Osteocyte (in vitro differentiated cells): Measurements from ENCODE around the gene PFKFB2. TPM values are rescaled to one million over a fixed set of nuclear protein-coding genes. Genes with fewer than 3 reads are reported as not detected.

Source experiments
- DNase-seq: peaks from one replicate; pipeline ENCODE4 v3.0.0; 2021; ENCODE audit warnings: mixed read lengths; ENCODE audit not compliant: unreplicated experiment; ENCODE audit errors: extremely low spot score
- H3K27ac Mint-ChIP-seq: one replicate; pipeline ENCODE4 v1.8.0; 2021; ENCODE audit warnings: mild to moderate bottlenecking, mixed read lengths; ENCODE audit not compliant: unreplicated experiment
- H3K27me3 Mint-ChIP-seq: one replicate; pipeline ENCODE4 v1.8.0; 2021; ENCODE audit warnings: mixed read lengths; ENCODE audit not compliant: unreplicated experiment
- H3K36me3 Mint-ChIP-seq: one replicate; pipeline ENCODE4 v1.8.0; 2021; ENCODE audit warnings: mixed read lengths; ENCODE audit not compliant: unreplicated experiment
- H3K4me1 Mint-ChIP-seq: one replicate; pipeline ENCODE4 v1.8.0; 2021; ENCODE audit warnings: mixed read lengths; ENCODE audit not compliant: unreplicated experiment
- H3K4me3 Mint-ChIP-seq: one replicate; pipeline ENCODE4 v1.8.0; 2021; ENCODE audit warnings: mild to moderate bottlenecking, moderate library complexity, mixed read lengths; ENCODE audit not compliant: unreplicated experiment
- H3K9me3 Mint-ChIP-seq: one replicate; pipeline ENCODE4 v1.8.0; 2021; ENCODE audit warnings: mixed read lengths; ENCODE audit not compliant: unreplicated experiment
- CTCF ChIP-seq: fragments of 200-600 bp; sonication (generic); IDR thresholded peaks from 2 replicates; pipeline ENCODE4 v1.5.0; 2021; ENCODE audit warnings: antibody characterized with exemption, mild to moderate bottlenecking, moderate library complexity
- total RNA-seq: library from RNA; stranded (reverse); gene quantifications from 2 replicates; pipeline ENCODE4 v1.2.1, GENCODE V29; 2021

PFKFB2 gene
- total RNA-seq, 1 donor from 2014 or later = 15.8 TPM

- no peak for TF ChIP-seq CTCF
- DNase-seq = no peak
Measured at GRCh38 chr1:207115269-207115668, 62.2 kb downstream of the PFKFB2 start.

GRCh38 chr1:207124389-207124788 is 71.3 kb downstream of the PFKFB2 start:
- Mint-ChIP-seq H3K4me1 (no peaks in the 10 kb centered on the region), H3K27me3 (peaks cover 8% of the 10 kb centered on the region), H3K36me3 (no peaks in the 10 kb centered on the region), H3K9me3 (peaks cover 16% of the 10 kb centered on the region), H3K27ac (no peak overlapping the region), H3K4me3 (no peak overlapping the region)
- no peak for DNase-seq
- TF ChIP-seq CTCF = no peak

More at GRCh38 chr1:207115269-207115668, 62.2 kb downstream of the PFKFB2 start:
- Mint-ChIP-seq H3K27ac (no peak overlapping the region), H3K9me3 (no peaks in the 10 kb centered on the region), H3K4me3 (no peak overlapping the region), H3K4me1 (no peaks in the 10 kb centered on the region), H3K27me3 (peaks cover 18% of the 10 kb centered on the region), H3K36me3 (no peaks in the 10 kb centered on the region)

GRCh38 chr1:207128336-207128921 is 75.4 kb downstream of the PFKFB2 start:
- Mint-ChIP-seq H3K4me1 (no peaks in the 10 kb centered on the region), H3K9me3 (peaks cover 22% of the 10 kb centered on the region), H3K36me3 (no peaks in the 10 kb centered on the region), H3K27me3 (no peaks in the 10 kb centered on the region), H3K27ac (no peak overlapping the region), H3K4me3 (no peak overlapping the region)
- no peak for DNase-seq
- no peak for TF ChIP-seq CTCF

- no peaks in the 10 kb centered on the region for H3K4me1 Mint-ChIP-seq
- no peaks in the 10 kb centered on the region for H3K36me3 Mint-ChIP-seq
- H3K4me3 Mint-ChIP-seq = no peak overlapping the region
- no peak overlapping the region for H3K27ac Mint-ChIP-seq
- TF ChIP-seq CTCF = no peak
- H3K27me3 Mint-ChIP-seq = no peaks in the 10 kb centered on the region
- no peak for DNase-seq
- H3K9me3 Mint-ChIP-seq = peaks cover 22% of the 10 kb centered on the region
Measured at GRCh38 chr1:207129053-207129452, 76.0 kb downstream of the PFKFB2 start.

Other genes with a start within 250 kb of the PFKFB2 start
- gene IL20, start 187.7 kb upstream of the PFKFB2 start, total RNA-seq = not detected in 2 replicates
- gene IL24, start 155.8 kb upstream of the PFKFB2 start, total RNA-seq = not detected in 2 replicates
- not detected in 2 replicates for gene FCMR, start 131.3 kb upstream of the PFKFB2 start, total RNA-seq
- gene PIGR, start 106.8 kb upstream of the PFKFB2 start, total RNA-seq = not detected in 2 replicates
- not detected in 2 replicates for gene FCAMR, start 82.8 kb upstream of the PFKFB2 start, total RNA-seq
- gene C1orf116, start 20.5 kb upstream of the PFKFB2 start, total RNA-seq = not detected in 2 replicates
- 4.6 and 4.8 TPM in 2 replicates for gene YOD1, start 2.1 kb upstream of the PFKFB2 start, total RNA-seq
- gene C4BPB, start 35.6 kb downstream of the PFKFB2 start, total RNA-seq = not detected in 2 replicates
- gene C4BPA, start 51.0 kb downstream of the PFKFB2 start, total RNA-seq = not detected in 2 replicates